ENCODE results near the gene WNK1.
A peak's percentile ranks its signal among the peaks of the same experiment; 100 is the strongest.
"Not testable (repeated sequence)": the region's sequence is repeated elsewhere in the genome, so short reads cannot be mapped to it uniquely, and the experiment has no call there.

The WNK1 gene

GRCh38 chr12:751999-752694 is at the start of gene WNK1:
Gene WNK1 (plus strand): TSS chr12:752579. CDS start chr12:753566, 987 bp downstream.
- DNase-seq (ENCODE audit: low read depth, low spot score) = peak; percentile 92

GRCh38 chr12:704516-705242 is 47.7 kb upstream of the WNK1 start:
- no peak for DNase-seq (ENCODE audit: low read depth, low spot score)

DNA sequence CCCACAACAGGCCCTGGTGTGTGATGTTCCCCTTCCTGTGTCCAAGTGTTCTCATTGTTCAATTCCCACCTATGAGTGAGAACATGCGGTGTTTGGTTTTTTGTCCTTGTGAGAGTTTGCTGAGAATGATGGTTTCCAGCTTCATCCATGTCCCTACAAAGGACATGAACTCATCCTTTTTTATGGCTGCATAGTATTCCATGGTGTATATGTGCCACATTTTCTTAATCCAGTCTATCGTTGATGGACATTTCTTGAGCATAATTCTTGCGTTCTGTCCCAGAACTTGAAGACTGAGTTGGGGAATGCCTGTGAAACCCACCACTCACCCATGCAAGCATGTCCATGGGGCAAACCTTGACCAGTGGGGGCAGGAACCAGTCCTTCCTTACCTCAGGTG is 44.3 kb upstream of the WNK1 start:
- not testable (repeated sequence) for DNase-seq (ENCODE audit: low read depth, low spot score)

DNA sequence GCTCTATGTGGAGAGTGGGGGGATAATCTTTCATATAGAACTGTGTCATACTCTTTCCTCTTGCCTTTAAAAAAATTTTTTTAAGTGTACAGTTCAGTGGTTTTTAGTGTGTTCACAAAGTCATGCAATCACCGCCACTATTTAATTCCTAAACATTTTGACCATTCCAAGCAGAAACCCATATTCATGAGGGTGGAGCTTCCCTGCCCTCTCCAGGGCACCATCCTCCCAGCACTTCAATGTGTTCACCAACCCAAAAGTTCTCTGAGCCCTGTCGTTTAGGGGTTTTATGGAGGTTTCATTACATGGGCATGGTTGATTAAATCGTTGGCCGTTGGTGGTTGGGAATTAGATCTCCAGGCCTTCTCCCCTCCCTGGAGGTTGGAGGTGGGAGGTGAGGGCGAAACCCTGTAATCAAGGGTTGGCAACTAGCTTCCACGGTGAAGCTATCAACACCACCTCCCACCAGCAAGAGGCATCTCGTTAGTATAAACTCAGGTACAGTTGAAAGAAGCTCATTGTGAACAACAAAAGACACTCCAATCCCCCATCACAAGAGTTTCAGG is 42.8 kb upstream of the WNK1 start:
- no peak for DNase-seq (ENCODE audit: low read depth, low spot score)

GRCh38 chr12:712172-712863 is 40.1 kb upstream of the WNK1 start:
- no peak for DNase-seq (ENCODE audit: low read depth, low spot score)

DNA sequence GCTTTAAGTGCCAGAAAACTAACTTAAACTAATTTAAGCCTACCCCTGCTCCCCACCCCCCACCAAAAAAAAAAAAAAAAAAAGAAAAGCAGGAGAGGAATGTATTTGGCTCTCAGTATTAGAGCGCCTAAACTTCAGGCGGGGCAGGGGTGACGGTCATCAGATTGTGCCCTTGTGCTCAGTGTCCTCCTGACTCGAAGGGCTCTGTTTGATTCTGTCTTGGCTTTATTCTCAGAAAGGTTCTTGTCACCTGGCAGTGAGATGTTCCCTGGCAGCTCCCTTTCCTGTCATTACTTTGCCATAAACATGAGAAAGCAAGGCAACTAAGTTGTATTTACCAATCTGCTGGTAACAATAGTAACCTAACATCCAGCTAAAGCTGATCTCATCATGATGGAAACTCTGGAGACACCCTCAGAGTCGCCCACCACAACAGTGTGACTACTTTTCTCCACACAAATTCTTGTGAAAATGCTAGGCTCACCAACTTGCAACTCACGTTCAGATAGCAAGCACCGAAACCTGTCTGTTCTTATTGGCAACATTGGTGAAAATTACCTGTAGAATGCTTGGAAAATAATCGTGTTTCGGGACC is 39.0 kb upstream of the WNK1 start:
- peak; percentile 5 for DNase-seq (ENCODE audit: low read depth, low spot score)

GRCh38 chr12:716506-716905 is 35.9 kb upstream of the WNK1 start:
- peak; percentile 44 for DNase-seq (ENCODE audit: low read depth, low spot score)

DNA sequence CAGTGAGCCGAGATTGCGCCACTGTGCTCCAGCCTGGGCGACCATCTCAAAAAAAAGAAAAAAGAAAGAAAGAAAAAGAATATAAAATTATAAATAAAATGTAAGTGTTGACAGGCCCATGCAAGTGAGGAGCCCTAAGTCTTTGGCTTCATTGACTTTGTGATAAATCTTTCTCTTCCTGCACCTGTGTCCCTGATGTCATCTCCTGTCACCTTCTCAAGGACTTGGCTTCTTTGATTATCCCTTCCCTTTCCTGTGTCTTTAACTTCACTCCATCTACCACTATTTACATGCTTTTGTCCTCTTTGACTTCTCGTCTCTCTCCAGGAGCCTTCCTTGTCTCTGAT is 33.6 kb upstream of the WNK1 start:
- DNase-seq (ENCODE audit: low read depth, low spot score) = no peak

- DNase-seq (ENCODE audit: low read depth, low spot score) = no peak
Observed at GRCh38 chr12:720231-720941, 32.0 kb upstream of the WNK1 start.

GRCh38 chr12:724194-724855 is 28.1 kb upstream of the WNK1 start:
- no peak for DNase-seq (ENCODE audit: low read depth, low spot score)

- DNase-seq (ENCODE audit: low read depth, low spot score) = no peak
Observed at GRCh38 chr12:725076-725475, 27.3 kb upstream of the WNK1 start.

GRCh38 chr12:726281-727140 is 25.9 kb upstream of the WNK1 start:
- no peak for DNase-seq (ENCODE audit: low read depth, low spot score)

DNA sequence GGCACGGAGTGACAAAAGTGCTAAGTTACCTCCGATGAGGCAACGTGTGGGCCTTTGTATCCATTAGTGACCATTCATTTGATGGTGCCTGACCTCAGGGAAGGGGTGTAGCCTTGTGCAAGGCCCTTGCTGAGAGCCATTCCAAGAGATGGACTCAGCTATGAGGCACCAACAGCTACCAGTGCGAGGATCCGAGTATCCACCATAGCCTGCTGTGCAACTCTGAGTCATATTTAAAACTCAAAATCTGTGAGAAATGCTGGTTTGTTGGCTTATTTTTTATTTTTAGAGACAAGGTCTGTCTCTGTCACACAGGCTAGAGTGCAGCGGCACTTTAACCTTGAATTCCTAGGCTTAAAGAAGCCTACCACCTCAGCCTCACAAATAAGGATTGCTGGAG is 25.1 kb upstream of the WNK1 start:
- DNase-seq (ENCODE audit: low read depth, low spot score) = no peak

DNA sequence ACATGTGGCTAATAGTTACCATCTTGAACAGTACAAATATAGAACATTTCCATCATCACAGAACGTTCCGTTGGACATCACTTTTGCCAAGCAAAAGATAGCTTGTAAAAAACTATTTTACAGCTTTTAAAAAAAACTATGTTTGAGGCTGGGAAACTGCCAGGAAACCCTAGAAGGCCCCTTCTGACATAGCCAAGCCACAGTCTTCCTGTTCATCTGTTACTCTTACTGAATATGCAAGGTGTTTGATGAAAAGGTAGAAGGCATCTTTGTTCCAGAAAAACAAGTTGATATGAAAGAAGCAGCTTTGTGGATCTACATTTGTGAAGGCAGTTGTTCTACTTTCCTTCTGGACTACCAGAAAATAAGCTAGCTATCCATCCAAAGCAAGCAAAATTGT is 23.6 kb upstream of the WNK1 start:
- DNase-seq (ENCODE audit: low read depth, low spot score) = no peak

DNA sequence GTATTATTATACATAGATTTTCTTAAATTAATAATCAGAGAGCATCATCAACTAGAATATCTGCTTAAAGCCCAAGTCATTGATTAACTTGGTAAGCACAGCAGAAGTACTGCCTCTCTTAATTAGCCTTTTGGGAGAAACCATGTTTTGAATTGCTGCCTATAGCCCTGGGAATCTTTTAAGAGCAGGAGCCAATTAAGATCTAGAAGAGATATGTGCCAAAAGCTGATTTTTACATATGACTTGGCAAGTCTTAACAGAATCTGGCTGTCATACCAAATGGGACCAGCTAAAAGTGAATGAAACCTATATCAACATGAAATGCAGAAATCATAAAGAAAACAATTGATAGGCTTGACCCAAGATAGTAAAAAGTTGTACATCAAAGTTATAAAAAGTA is 23.2 kb upstream of the WNK1 start:
- DNase-seq (ENCODE audit: low read depth, low spot score) = no peak

GRCh38 chr12:730550-730949 is 21.8 kb upstream of the WNK1 start:
- no peak for DNase-seq (ENCODE audit: low read depth, low spot score)

GRCh38 chr12:737122-737739 is 15.1 kb upstream of the WNK1 start:
- DNase-seq (ENCODE audit: low read depth, low spot score) = no peak

DNA sequence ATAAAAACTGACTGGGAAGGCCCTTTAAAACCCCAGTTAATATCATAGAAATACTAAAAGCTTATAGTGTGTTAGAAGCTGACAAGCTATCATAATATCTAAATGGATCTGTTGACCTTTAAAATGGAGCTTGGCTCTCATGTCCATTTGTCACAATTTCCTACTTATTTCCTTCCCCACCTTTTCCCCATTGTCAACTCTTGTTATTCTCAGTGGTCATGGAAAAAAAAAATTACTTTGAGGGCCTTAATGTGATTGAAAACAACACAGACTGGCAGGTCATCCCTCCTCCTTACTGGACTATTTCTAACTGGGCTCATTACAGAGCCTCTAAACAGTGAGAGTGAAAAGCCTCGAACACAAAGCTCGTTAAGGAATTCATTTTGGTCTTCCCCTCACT is 13.7 kb upstream of the WNK1 start:
- no peak for DNase-seq (ENCODE audit: low read depth, low spot score)

GRCh38 chr12:739349-739748 is 13.0 kb upstream of the WNK1 start:
- DNase-seq (ENCODE audit: low read depth, low spot score) = no peak

GRCh38 chr12:740921-741320 is 11.5 kb upstream of the WNK1 start:
- DNase-seq (ENCODE audit: low read depth, low spot score) = no peak

All from activated naive CD8-positive, alpha-beta T cell treated with anti-CD3 and anti-CD28 coated beads, Interleukin-2, amount 50 U/mL, for 16 hours (primary cell).